HEK293T (cell line): ENCODE data around the gene CTSK.
"Not testable (repeated sequence)": the region's sequence is repeated elsewhere in the genome, so short reads cannot be mapped to it uniquely, and the experiment has no call there.

Experiments used
- CTCF ChIA-PET: fragments of 350-600 bp; formaldehyde crosslinking; extraction: SDS; loops from one replicate; lab custom pipeline; 2021; ENCODE audit warnings: antibody characterized with exemption, inconsistent platforms; lab: Yijun Ruan, JAX
- POLR2A ChIA-PET: fragments of 350-600 bp; formaldehyde crosslinking; extraction: SDS; loops from one replicate; lab custom pipeline; 2020; ENCODE audit warnings: antibody characterized with exemption, inconsistent platforms; lab: Yijun Ruan, JAX
- DNase-seq: peaks from one replicate; pipeline ENCODE4 v3.0.0; 2012; ENCODE audit warnings: mixed read lengths; ENCODE audit errors: extremely low spot score
- ARNT ChIP-seq: fragments of 450-650 bp; IDR thresholded peaks from 2 replicates; pipeline ENCODE4 v1.6.1; 2017; ENCODE audit warnings: mild to moderate bottlenecking
- BHLHE40 ChIP-seq: fragments of 450-650 bp; IDR thresholded peaks from 2 replicates; pipeline ENCODE4 v1.6.1; 2016; ENCODE audit warnings: mild to moderate bottlenecking, moderate library complexity, borderline replicate concordance
- CTBP1 ChIP-seq: fragments of 450-650 bp; IDR thresholded peaks from 2 replicates; pipeline ENCODE4 v1.6.1; 2016; ENCODE audit warnings: borderline replicate concordance
- ELF4 ChIP-seq: fragments of 450-650 bp; IDR thresholded peaks from 2 replicates; pipeline ENCODE4 v1.6.1; 2017; ENCODE audit warnings: antibody characterized with exemption
- FOXA1 ChIP-seq: fragments of 450-650 bp; IDR thresholded peaks from 2 replicates; pipeline ENCODE4 v1.6.1; 2016; ENCODE audit warnings: mild to moderate bottlenecking
- FOXK2 ChIP-seq: fragments of 450-650 bp; IDR thresholded peaks from 2 replicates; pipeline ENCODE4 v1.6.1; 2016; ENCODE audit warnings: mild to moderate bottlenecking
- FOXM1 ChIP-seq: fragments of 450-650 bp; IDR thresholded peaks from 2 replicates; pipeline ENCODE4 v1.6.1; 2017; ENCODE audit warnings: mild to moderate bottlenecking, borderline replicate concordance
- HDGF ChIP-seq: fragments of 450-650 bp; IDR thresholded peaks from 2 replicates; pipeline ENCODE4 v1.6.1; 2017; ENCODE audit warnings: antibody characterized with exemption, borderline replicate concordance
- L3MBTL2 ChIP-seq: fragments of 450-650 bp; conservative IDR thresholded peaks from 2 replicates; pipeline ENCODE4 v1.6.1; 2016; ENCODE audit warnings: mild to moderate bottlenecking
- LEF1 ChIP-seq: fragments of 450-650 bp; IDR thresholded peaks from 2 replicates; pipeline ENCODE4 v1.6.1; 2017; ENCODE audit warnings: mild to moderate bottlenecking, borderline replicate concordance
- NFRKB ChIP-seq: fragments of 450-650 bp; IDR thresholded peaks from 2 replicates; pipeline ENCODE4 v1.6.1; 2016; ENCODE audit warnings: mild to moderate bottlenecking, moderate library complexity
- PKNOX1 ChIP-seq: fragments of 450-650 bp; IDR thresholded peaks from 2 replicates; pipeline ENCODE4 v1.6.1; 2016
- SP1 ChIP-seq: fragments of 450-650 bp; IDR thresholded peaks from 2 replicates; pipeline ENCODE4 v1.6.1; 2017
- SUZ12 ChIP-seq: fragments of 450-650 bp; IDR thresholded peaks from 2 replicates; pipeline ENCODE4 v1.6.1; 2016; ENCODE audit warnings: mild to moderate bottlenecking
- TARDBP ChIP-seq: fragments of 450-650 bp; IDR thresholded peaks from 2 replicates; pipeline ENCODE4 v1.6.1; 2016
- ZNF384 ChIP-seq: fragments of 450-650 bp; IDR thresholded peaks from 2 replicates; pipeline ENCODE4 v1.6.1; 2016

Gene CTSK

GRCh38 chr1:150778409-150778808, 29.7 kb downstream of the CTSK start:
- DNase-seq = no peak
- no peak for TF ChIP-seq NFRKB
- no peak for TF ChIP-seq ARNT
- no peak for TF ChIP-seq LEF1
- no peak for TF ChIP-seq FOXM1
- TF ChIP-seq FOXK2 = no peak
- TF ChIP-seq BHLHE40 = no peak
- TF ChIP-seq ZNF384 = no peak
- no peak for TF ChIP-seq ELF4
- no peak for TF ChIP-seq SP1
- TF ChIP-seq TARDBP = no peak
- no peak for TF ChIP-seq L3MBTL2
- no peak for TF ChIP-seq SUZ12
- TF ChIP-seq HDGF = no peak
- TF ChIP-seq CTBP1 = no peak
- no peak for TF ChIP-seq PKNOX1
- no peak for TF ChIP-seq FOXA1
- ChIA-PET CTCF (interaction anchor here (0.6 kb wide), 1 partner anchor 10 kb away, joined by 8 read pairs; no protein-coding TSS in a partner anchor), POLR2A (no interaction called here)

GRCh38 chr1:150777544-150777943, 30.5 kb downstream of the CTSK start:
- ChIA-PET POLR2A (no interaction called here), CTCF (no interaction called here)
- no peak for DNase-seq
- TF ChIP-seq BHLHE40 = no peak
- TF ChIP-seq NFRKB = no peak
- TF ChIP-seq L3MBTL2 = no peak
- no peak for TF ChIP-seq FOXA1
- TF ChIP-seq FOXK2 = no peak
- TF ChIP-seq ELF4 = no peak
- TF ChIP-seq HDGF = no peak
- TF ChIP-seq FOXM1 = no peak
- TF ChIP-seq ZNF384 = no peak
- TF ChIP-seq TARDBP = no peak
- no peak for TF ChIP-seq SUZ12

- CTCF ChIA-PET = interaction anchor here (0.6 kb wide), 1 partner anchor 93 kb away, joined by 4 read pairs; no protein-coding TSS in a partner anchor
- POLR2A ChIA-PET = interaction anchor here (1.3 kb wide), 1 partner anchor 147 kb away, joined by 3 read pairs; the partner anchor contains the start of gene ENSA
- DNase-seq = not testable (repeated sequence)
These were observed 32.0 kb downstream of the CTSK start for GRCh38 chr1:150775931-150776505.

GRCh38 chr1:150775276-150775675, 32.8 kb downstream of the CTSK start:
- ChIA-PET POLR2A (interaction anchor here (1.3 kb wide), 1 partner anchor 146 kb away, joined by 3 read pairs; the partner anchor contains the start of gene ENSA), CTCF (no interaction called here)
- no peak for TF ChIP-seq FOXK2
- no peak for DNase-seq

GRCh38 chr1:150772326-150772725, 35.7 kb downstream of the CTSK start:
- no peak for TF ChIP-seq ELF4
- TF ChIP-seq NFRKB = no peak
- no peak for TF ChIP-seq HDGF
- no peak for TF ChIP-seq CTBP1
- no peak for TF ChIP-seq BHLHE40
- TF ChIP-seq FOXK2 = no peak
- no peak for TF ChIP-seq ARNT
- no peak for TF ChIP-seq PKNOX1
- TF ChIP-seq FOXA1 = no peak
- no peak for TF ChIP-seq ZNF384
- no peak for TF ChIP-seq FOXM1
- no peak for TF ChIP-seq SP1
- TF ChIP-seq L3MBTL2 = no peak
- TF ChIP-seq TARDBP = no peak
- TF ChIP-seq SUZ12 = no peak
- TF ChIP-seq LEF1 = no peak
- ChIA-PET CTCF (no interaction called here), POLR2A (no interaction called here)
- no peak for DNase-seq

- CTCF ChIA-PET = interaction anchor here (0.6 to 0.8 kb wide), 2 partner anchors 11 to 33 kb away, joined by 3 to 8 read pairs; no protein-coding TSS in a partner anchor
- DNase-seq, POLR2A ChIA-PET: not testable (repeated sequence)
These were observed 40.4 kb downstream of the CTSK start for GRCh38 chr1:150767704-150768103.

- DNase-seq, CTCF ChIA-PET, POLR2A ChIA-PET: not testable (repeated sequence)
These were observed 42.1 kb downstream of the CTSK start for GRCh38 chr1:150765977-150766301.

- no peak for TF ChIP-seq NFRKB
- TF ChIP-seq FOXA1 = no peak
- no peak for TF ChIP-seq ZNF384
- CTCF ChIA-PET = no interaction called here
- DNase-seq = no peak
- POLR2A ChIA-PET = no interaction called here
These were observed 42.6 kb downstream of the CTSK start, which contains the start of gene CTSS for GRCh38 chr1:150765296-150765976. TSS of gene CTSS (minus strand) at chr1:150765778. CDS start at chr1:150764763, 1,015 bp downstream.
